ENCODE data around the gene THSD7B. TPM values are rescaled to one million over a fixed set of nuclear protein-coding genes. Genes with fewer than 3 reads are reported as not detected.

THSD7B gene
- total and polyA plus RNA-seq, 10 of the 15 experiments (the other 5 are each of a cell fraction or from before 2014, with no cell fraction given): 0.03 to 0.56 (median 0.28) TPM

GRCh38 chr2:137676346-137676745 lies 911.0 kb downstream of the THSD7B start:
- H3K4me2 ChIP-seq (ENCODE audit: control insufficient read depth, insufficient read depth): no peak overlapping the region
- H2AFZ ChIP-seq (ENCODE audit: control insufficient read depth, low read depth, low read length): no peak overlapping the region
- in situ Hi-C loops (cut with MboI): no loop called here
- ATAC-seq (no peak), DNase-seq (ENCODE audit: low read depth, low spot score) (no peak), FAIRE-seq (no peak)
- no peaks in the 10 kb centered on the region for H3K79me2 ChIP-seq (ENCODE audit: control insufficient read depth, insufficient read depth, low read length)
- no peak overlapping the region for H3K27ac ChIP-seq (ENCODE audit: control insufficient read depth, insufficient read depth)
- H3K27me3 ChIP-seq (replicated peaks in 1 of 2; ENCODE audit: control insufficient read depth in 2 of 2, insufficient read depth in 2 of 2, low read length in 1 of 2): no peaks in the 10 kb centered on the region
- no peaks in the 10 kb centered on the region for H3K4me1 ChIP-seq (ENCODE audit: control insufficient read depth, insufficient read depth, low read length)
- no peaks in the 10 kb centered on the region for H4K20me1 ChIP-seq (ENCODE audit: control insufficient read depth, insufficient read depth)
- ChIA-PET RAD21 (ENCODE audit: unreplicated experiment) (no interaction called here), POLR2A (no interaction called here), CTCF (interaction anchor here (0.9 to 1.4 kb wide), 4 partner anchors 10 to 743 kb away, joined by 3 to 5 read pairs (median 4); no protein-coding TSS in a partner anchor), SMC1A (ENCODE audit: uncharacterized antibody, unreplicated experiment) (interaction anchor here (1.0 kb wide), 1 partner anchor 162 kb away, joined by 3 read pairs; no protein-coding TSS in a partner anchor)
- no TSS peak for BruUV-seq (replicated peaks)
- H3K36me3 ChIP-seq (ENCODE audit: control insufficient read depth in 2 of 2, insufficient read depth in 2 of 2, low read length in 1 of 2): no peaks in the 10 kb centered on the region
- H3K4me3 ChIP-seq: no peak overlapping the region
- 20% methylated on average over 3 of the region's 3 CpGs for WGBS (ENCODE audit: insufficient coverage, insufficient replicate concordance, low lambda C conversion rate, missing lambda C conversion rate)
- H3K9ac ChIP-seq (ENCODE audit: control insufficient read depth, insufficient read depth, low read length): no peak overlapping the region
- intact Hi-C loops (cut with micrococcal nuclease; ENCODE audit: unreplicated experiment): loop anchor here (10.0 kb wide), 1 partner anchor 742 kb away; no protein-coding TSS in a partner anchor
- H3K9me3 ChIP-seq (replicated peaks; ENCODE audit: control insufficient read depth, insufficient read depth, low read length): no peaks in the 10 kb centered on the region
- TF ChIP-seq NRF1 (conservative IDR thresholded peaks at IDR 0.05; ENCODE audit: low read depth, low read length): no peak
- no peak for TF ChIP-seq SREBF2 (IDR thresholded peaks at IDR 0.05; ENCODE audit: low read length)
- TF ChIP-seq ATF3 (IDR thresholded peaks at IDR 0.05; ENCODE audit: borderline replicate concordance, extremely low read depth, low read depth, low read length): no peak
- no peak for TF ChIP-seq RELB (IDR thresholded peaks at IDR 0.05; ENCODE audit: low read depth)
- TF ChIP-seq FOS (IDR thresholded peaks at IDR 0.05; ENCODE audit: borderline replicate concordance, extremely low read depth, insufficient read length): no peak
- no peak for TF ChIP-seq NFYA (IDR thresholded peaks at IDR 0.05; ENCODE audit: borderline replicate concordance, low read depth, low read length)
- no peak for TF ChIP-seq MEF2A (IDR thresholded peaks at IDR 0.05; ENCODE audit: insufficient read depth, low read depth, low read length)
- no peak for TF ChIP-seq RAD51 (IDR thresholded peaks at IDR 0.05)
- no peak for TF ChIP-seq CREB1 (IDR thresholded peaks at IDR 0.05; ENCODE audit: low read depth)
- TF ChIP-seq STAT1 (conservative IDR thresholded peaks at IDR 0.05): no peak
